H1 (cell line): ENCODE data around the gene CAPN13. TPM values are rescaled to one million over a fixed set of nuclear protein-coding genes. Genes with fewer than 3 reads are reported as not detected.

ENCODE experiments used
- CHD7 ChIP-seq: fragments of 300-600 bp; sonication (generic); IDR thresholded peaks from 2 replicates; pipeline ENCODE4 v1.7.1; 2012; ENCODE audit warnings: low read length, moderate library complexity, mild to moderate bottlenecking, inconsistent platforms; ENCODE audit not compliant: insufficient replicate concordance
- EZH2 ChIP-seq: fragments of 200-600 bp; sonication (generic); IDR thresholded peaks from 2 replicates; pipeline ENCODE4 v1.7.1; 2012; ENCODE audit warnings: low read depth, mild to moderate bottlenecking, moderate library complexity, low read length, inconsistent platforms; ENCODE audit not compliant: severe bottlenecking
- HDAC2 ChIP-seq, 2 experiments: fragments of 300-600 bp in 1 of 2; sonication (generic) in 1 of 2; IDR thresholded peaks; 2 replicates each; pipeline ENCODE4 v1.6.1; 2011 to 2012; ENCODE audit warnings: low read depth in 2 of 2, low read length in 2 of 2, mild to moderate bottlenecking in 2 of 2, moderate library complexity in 2 of 2, borderline replicate concordance in 1 of 2, inconsistent platforms in 1 of 2
- KDM1A ChIP-seq: fragments of 200-600, 300-600 bp; sonication (generic); IDR thresholded peaks from 2 replicates; pipeline ENCODE4 v1.7.1; 2016; ENCODE audit warnings: mild to moderate bottlenecking, low read length, borderline replicate concordance
- POU5F1 ChIP-seq: IDR thresholded peaks from 2 replicates; pipeline ENCODE4 v1.6.1; 2011; ENCODE audit warnings: low read depth, mild to moderate bottlenecking, low read length, moderate library complexity
- RNF2 ChIP-seq: fragments of 200-900, 300-1000 bp; sonication (generic); IDR thresholded peaks from 2 replicates; pipeline ENCODE4 v1.7.1; 2016; ENCODE audit warnings: borderline replicate concordance, low read depth, mild to moderate bottlenecking, antibody characterized with exemption, low read length; ENCODE audit not compliant: poor library complexity, severe bottlenecking; ENCODE audit errors: missing control alignments
- RXRA ChIP-seq: IDR thresholded peaks from 2 replicates; pipeline ENCODE4 v1.6.1; 2011; ENCODE audit warnings: low read depth, mild to moderate bottlenecking, low read length, moderate library complexity; ENCODE audit not compliant: insufficient read depth
- SIN3A ChIP-seq, 2 experiments: IDR thresholded peaks in 1 of 2; conservative IDR thresholded peaks in 1 of 2; 2 replicates each; pipeline ENCODE4 v1.6.1; 2011 to 2012; ENCODE audit warnings: low read length in 2 of 2, improper control_type of control experiment in 1 of 2, low read depth in 1 of 2, mild to moderate bottlenecking in 1 of 2
- TBP ChIP-seq: IDR thresholded peaks from 2 replicates; pipeline ENCODE4 v1.6.1; 2011; ENCODE audit warnings: low read depth, low read length, improper control_type of control experiment
- TEAD4 ChIP-seq: IDR thresholded peaks from 2 replicates; pipeline ENCODE4 v1.6.1; 2012; ENCODE audit warnings: low read depth, low read length, inconsistent platforms, mixed read lengths
- polyA plus RNA-seq, 7 experiments: library from polyadenylated mRNA; depleted of rRNA in 3 of 7; stranded (reverse) in 5 of 7; unstranded in 2 of 7; fragments of >200 nt in 5 of 7; fragments of 200-250 nt in 2 of 7; gene quantifications; 1 replicate in 5 of 7; 2 replicates in 1 of 7; 4 replicates in 1 of 7; pipeline versions ENCODE4 v1.2.1 to v1.2.3, GENCODE V29; 2011 to 2013; ENCODE audit warnings: missing spikeins in 2 of 7, mixed read lengths in 2 of 7
- total RNA-seq: library from RNA; stranded (reverse); fragmentation: NEBNext Ultra II Directional; extraction: Animal tissue kit (Norgen Biotek cat#: 25700); gene quantifications from 2 replicates; pipeline ENCODE4 v1.2.1, GENCODE V29; 2021

Gene CAPN13
- total and polyA plus RNA-seq, 2 of the 8 experiments (the other 6 are each of a cell fraction or from before 2014, with no cell fraction given), result 2.4 TPM

GRCh38 chr2:30753630-30754029 is 53.6 kb downstream of the CAPN13 start (continued):
- no peak for TF ChIP-seq CHD7
- no peak for TF ChIP-seq SIN3A (conservative IDR thresholded peaks at IDR 0.05 in 1 of 2, IDR thresholded peaks at IDR 0.05 in 1 of 2; ENCODE audit: low read depth in 1 of 2, low read length in 2 of 2)
- TF ChIP-seq RNF2, result no peak
- TF ChIP-seq RXRA, result no peak
- no peak for TF ChIP-seq POU5F1
- no peak for TF ChIP-seq HDAC2 (IDR thresholded peaks at IDR 0.05; ENCODE audit: borderline replicate concordance in 1 of 2, low read depth in 2 of 2, low read length in 2 of 2)
- no peak for TF ChIP-seq EZH2
- no peak for TF ChIP-seq TBP
- no peak for TF ChIP-seq TEAD4
- TF ChIP-seq KDM1A, result no peak
- TF ChIP-seq, all 59 proteins: peak for 0
